H9 (cell line): ENCODE measurements around the gene ARF5. TPM values are rescaled to one million over a fixed set of nuclear protein-coding genes. Genes with fewer than 3 reads are reported as not detected.

Experiments
- DNase-seq: peaks from one replicate; pipeline ENCODE4 v3.0.0-alpha.2; 2017
- H2AFZ ChIP-seq: one replicate; pipeline ENCODE4 v1.6.1; 2013; ENCODE audit warnings: mild to moderate bottlenecking, low read length, control low read depth, moderate library complexity
- H2AK5ac ChIP-seq: 2 replicates; pipeline ENCODE4 v1.6.1; 2013; ENCODE audit warnings: low read length, control low read depth, mixed read lengths; ENCODE audit not compliant: insufficient read length
- H2BK120ac ChIP-seq: one replicate; pipeline ENCODE4 v1.6.1; 2013; ENCODE audit warnings: low read depth, mild to moderate bottlenecking, low read length, control low read depth, inconsistent platforms; ENCODE audit not compliant: poor library complexity, severe bottlenecking
- H2BK12ac ChIP-seq: 2 replicates; pipeline ENCODE4 v1.6.1; 2013; ENCODE audit warnings: low read length, control low read depth, mixed read lengths, low read depth; ENCODE audit not compliant: insufficient read length
- H2BK15ac ChIP-seq: 2 replicates; pipeline ENCODE4 v1.6.1; 2013; ENCODE audit warnings: low read depth, low read length, control low read depth
- H2BK20ac ChIP-seq: one replicate; pipeline ENCODE4 v1.6.1; 2013; ENCODE audit warnings: low read depth, mild to moderate bottlenecking, low read length, control low read depth, inconsistent platforms; ENCODE audit not compliant: poor library complexity, severe bottlenecking
- H2BK5ac ChIP-seq: 2 replicates; pipeline ENCODE4 v1.6.1; 2013; ENCODE audit warnings: low read length, control low read depth, mixed read lengths; ENCODE audit not compliant: insufficient read length
- H3K14ac ChIP-seq: 2 replicates; pipeline ENCODE4 v1.6.1; 2013; ENCODE audit warnings: low read length, control low read depth; ENCODE audit not compliant: insufficient read depth
- H3K18ac ChIP-seq: 2 replicates; pipeline ENCODE4 v1.6.1; 2013; ENCODE audit warnings: low read depth, mild to moderate bottlenecking, mixed read lengths, low read length, control low read depth; ENCODE audit not compliant: insufficient read length
- H3K23ac ChIP-seq: 2 replicates; pipeline ENCODE4 v1.6.1; 2013; ENCODE audit warnings: low read length, control low read depth, mixed read lengths, low read depth; ENCODE audit not compliant: insufficient read length
- H3K23me2 ChIP-seq: 2 replicates; pipeline ENCODE4 v1.6.1; 2013; ENCODE audit warnings: low read depth, mild to moderate bottlenecking, mixed read lengths, low read length, control low read depth; ENCODE audit not compliant: insufficient read length, poor library complexity, severe bottlenecking
- H3K27ac ChIP-seq: 2 replicates; pipeline ENCODE4 v1.5.1; 2013; ENCODE audit warnings: low read length, control low read depth, mixed read lengths, low read depth; ENCODE audit not compliant: insufficient read length
- H3K27me3 ChIP-seq: 2 replicates; pipeline ENCODE4 v1.6.1; 2013; ENCODE audit warnings: low read length, control low read depth, inconsistent platforms; ENCODE audit not compliant: insufficient read depth
- H3K4ac ChIP-seq: 2 replicates; pipeline ENCODE4 v1.6.1; 2013; ENCODE audit warnings: low read depth, mild to moderate bottlenecking, control low read depth, inconsistent platforms, low read length, moderate library complexity
- H3K4me1 ChIP-seq: 2 replicates; pipeline ENCODE4 v1.6.1; 2013; ENCODE audit warnings: low read length, control low read depth, inconsistent platforms; ENCODE audit not compliant: insufficient read depth
- H3K4me2 ChIP-seq: 2 replicates; pipeline ENCODE4 v1.6.1; 2013; ENCODE audit warnings: low read length, control low read depth, mixed read lengths; ENCODE audit not compliant: insufficient read length, insufficient read depth
- H3K56ac ChIP-seq: 2 replicates; pipeline ENCODE4 v1.6.1; 2013; ENCODE audit warnings: low read depth, mild to moderate bottlenecking, mixed read lengths, low read length, control low read depth; ENCODE audit not compliant: insufficient read length
- H3K79me1 ChIP-seq: 2 replicates; pipeline ENCODE4 v1.6.1; 2013; ENCODE audit warnings: low read depth, mild to moderate bottlenecking, moderate library complexity, low read length, control low read depth, inconsistent platforms; ENCODE audit not compliant: insufficient read depth, poor library complexity, severe bottlenecking
- H3K79me2 ChIP-seq: 2 replicates; pipeline ENCODE4 v1.6.1; 2013; ENCODE audit warnings: low read length, control low read depth, inconsistent platforms; ENCODE audit not compliant: insufficient read depth
- H3K9ac ChIP-seq: 2 replicates; pipeline ENCODE4 v1.6.1; 2013; ENCODE audit warnings: low read length, control low read depth, mixed read lengths; ENCODE audit not compliant: insufficient read length; ENCODE audit errors: extremely low read depth
- H3K9me3 ChIP-seq: one replicate; pipeline ENCODE4 v1.6.1; 2013; ENCODE audit warnings: low read depth, low read length, inconsistent platforms; ENCODE audit not compliant: control insufficient read depth
- H3T11ph ChIP-seq: one replicate; pipeline ENCODE4 v1.6.1; 2013; ENCODE audit warnings: mild to moderate bottlenecking, low read length, control low read depth, inconsistent platforms
- H4K20me1 ChIP-seq: one replicate; pipeline ENCODE4 v1.6.1; 2013; ENCODE audit not compliant: control insufficient read depth, insufficient read length, insufficient read depth
- H4K5ac ChIP-seq: 2 replicates; pipeline ENCODE4 v1.6.1; 2013; ENCODE audit warnings: low read depth, mild to moderate bottlenecking, mixed read lengths, low read length, control low read depth; ENCODE audit not compliant: insufficient read length
- H4K8ac ChIP-seq: replicated peaks from 2 replicates; pipeline ENCODE4 v1.6.1; 2013; ENCODE audit warnings: low read length, control low read depth, mixed read lengths, low read depth; ENCODE audit not compliant: insufficient read length
- H4K91ac ChIP-seq: 2 replicates; pipeline ENCODE4 v1.6.1; 2013; ENCODE audit warnings: low read depth, mild to moderate bottlenecking, moderate library complexity, mixed read lengths, low read length, control low read depth; ENCODE audit not compliant: insufficient read length
- H3K27ac Mint-ChIP-seq, 3 experiments: 2 replicates in 2 of 3; 3 replicates in 1 of 3; pipeline ENCODE4 v1.8.0; 2020 to 2021; ENCODE audit warnings: mixed read lengths in 3 of 3, mild to moderate bottlenecking in 1 of 3, moderate library complexity in 1 of 3
- H3K27me3 Mint-ChIP-seq: 2 replicates; pipeline ENCODE4 v1.8.0; 2021; ENCODE audit warnings: low read depth, mild to moderate bottlenecking, moderate library complexity, mixed read lengths
- H3K36me3 Mint-ChIP-seq, 3 experiments: 2 replicates in 2 of 3; 3 replicates in 1 of 3; pipeline ENCODE4 v1.8.0; 2020 to 2021; ENCODE audit warnings: low read depth in 3 of 3, mixed read lengths in 3 of 3; ENCODE audit not compliant: insufficient read depth in 1 of 3
- H3K4me1 Mint-ChIP-seq, 2 experiments: 2 replicates each; pipeline ENCODE4 v1.8.0; 2020; ENCODE audit warnings: mixed read lengths in 2 of 2
- H3K4me3 Mint-ChIP-seq, 2 experiments: 2 replicates in 1 of 2; 3 replicates in 1 of 2; pipeline ENCODE4 v1.8.0; 2020 to 2021; ENCODE audit warnings: mild to moderate bottlenecking in 2 of 2, mixed read lengths in 2 of 2, moderate library complexity in 1 of 2
- H3K9me3 Mint-ChIP-seq, 2 experiments: 2 replicates in 1 of 2; 3 replicates in 1 of 2; pipeline ENCODE4 v1.8.0; 2020; ENCODE audit warnings: mild to moderate bottlenecking in 2 of 2, mixed read lengths in 2 of 2, moderate library complexity in 1 of 2
- CTCF ChIP-seq: fragments of 200-600 bp; sonication (generic); conservative IDR thresholded peaks from 3 replicates; pipeline ENCODE4 v1.8.0; 2021; ENCODE audit warnings: antibody characterized with exemption, mild to moderate bottlenecking
- WGBS: extraction: QIAGEN DNeasy Blood & Tissue Kit; methylation state at CpG from one replicate; pipeline ENCODE4 v1.1.7; 2013; ENCODE audit warnings: missing lambda C conversion rate, low lambda C conversion rate, mixed read lengths; ENCODE audit not compliant: insufficient read length; ENCODE audit errors: extremely low coverage; 5-methylcytosine and 5-hydroxymethylcytosine counted together
- total RNA-seq: library from RNA; stranded (reverse); gene quantifications from 2 replicates; pipeline ENCODE4 v1.2.1, GENCODE V29; 2021

ARF5 gene
- total RNA-seq, 1 experiment from 2014 or later: 169 TPM

DNA sequence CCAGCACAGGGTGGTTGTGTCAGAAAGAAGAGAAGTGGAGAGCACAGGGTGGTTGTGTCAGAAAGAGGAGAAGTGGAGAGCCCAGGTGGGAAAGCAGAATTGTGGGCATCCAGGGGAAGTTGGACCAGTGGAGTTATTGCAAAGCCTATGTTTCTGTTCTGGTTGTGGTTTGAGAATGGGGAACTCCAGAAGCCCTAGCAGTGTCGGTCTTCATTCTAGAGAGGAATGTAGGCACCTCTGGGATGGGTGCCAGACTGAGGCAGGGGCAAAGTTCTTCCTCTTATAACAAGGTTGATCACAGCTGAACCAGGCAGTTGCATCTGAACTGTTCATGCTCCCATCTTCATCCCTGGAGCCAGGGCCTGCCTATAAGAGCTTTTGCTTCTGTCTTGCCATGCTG lies 6.3 kb downstream of the ARF5 start:
- Histone ChIP-seq H3K14ac (no peak overlapping the region), H3K9ac (no peak overlapping the region), H2BK12ac (no peak overlapping the region), H4K5ac (no peak overlapping the region), H3K56ac (no peak overlapping the region), H3K4me1 (no peaks in the 10 kb centered on the region), H2AFZ (no peak overlapping the region), H3K4ac (no peak overlapping the region), H3K4me2 (no peak overlapping the region), H2BK20ac (no peak overlapping the region), H3K23me2 (no peaks in the 10 kb centered on the region), H2BK15ac (no peak overlapping the region), H3K79me1 (no peaks in the 10 kb centered on the region), H3K9me3 (no peaks in the 10 kb centered on the region), H3K23ac (no peak overlapping the region), H3K18ac (no peak overlapping the region), H3K79me2 (no peaks in the 10 kb centered on the region), H4K20me1 (no peaks in the 10 kb centered on the region), H4K8ac (no peak overlapping the region), H2BK5ac (no peak overlapping the region), H3T11ph (no peak overlapping the region), H3K27me3 (no peaks in the 10 kb centered on the region), H3K27ac (no peak overlapping the region), H2BK120ac (no peak overlapping the region), H4K91ac (no peak overlapping the region), H2AK5ac (no peak overlapping the region)
- Mint-ChIP-seq H3K4me1 (peaks cover 4 to 11% of the 10 kb centered on the region in 2 experiments), H3K36me3 (peaks cover 21 to 26% (median 24%) of the 10 kb centered on the region in 3 experiments), H3K4me3 (no peak overlapping the region), H3K9me3 (no peaks in the 10 kb centered on the region), H3K27me3 (peaks cover 16% of the 10 kb centered on the region), H3K27ac (no peak overlapping the region)
- TF ChIP-seq CTCF: no peak
- DNase-seq: no peak
- WGBS: no CpG with 5 or more reads among the region's 1 CpG
